WTC11 (cell line): ENCODE data around the gene ZMYND12.

Experiments used
- CBFB ChIP-seq: sonication (generic); formaldehyde crosslinking; IDR thresholded peaks from 2 replicates; pipeline ENCODE4 v1.8.1; 2022; ENCODE audit warnings: mild to moderate bottlenecking, low read depth, missing genetic modification reagents
- FOXJ3 ChIP-seq: sonication (generic); formaldehyde crosslinking; IDR thresholded peaks from 2 replicates; pipeline ENCODE4 v1.9.0; 2021; ENCODE audit warnings: missing genetic modification reagents, mild to moderate bottlenecking, borderline replicate concordance
- PRRX2 ChIP-seq: fragments of 250-450 bp; sonication (Bioruptor Pico); IDR thresholded peaks from 2 replicates; pipeline ENCODE4 v1.8.0; 2021; ENCODE audit warnings: mild to moderate bottlenecking
- SP1 ChIP-seq: sonication (generic); formaldehyde crosslinking; conservative IDR thresholded peaks from 2 replicates; pipeline ENCODE4 v1.8.1; 2022; ENCODE audit warnings: missing genetic modification reagents
- TP53 ChIP-seq: sonication (generic); formaldehyde crosslinking; IDR thresholded peaks from 2 replicates; pipeline ENCODE4 v1.8.1; 2023; ENCODE audit warnings: mild to moderate bottlenecking, missing genetic modification reagents
- ZNF121 ChIP-seq: sonication (generic); formaldehyde crosslinking; IDR thresholded peaks from 2 replicates; pipeline ENCODE4 v1.8.0; 2023; ENCODE audit warnings: missing genetic modification reagents
- ZNF232 ChIP-seq: sonication (generic); formaldehyde crosslinking; IDR thresholded peaks from 2 replicates; pipeline ENCODE4 v1.8.0; 2022; ENCODE audit warnings: mild to moderate bottlenecking, missing genetic modification reagents
- TF ChIP-seq, protein P1 (sequence below): sonication (generic); formaldehyde crosslinking; conservative IDR thresholded peaks from 2 replicates; pipeline ENCODE4 v1.8.1; 2022; ENCODE audit warnings: mild to moderate bottlenecking, missing genetic modification reagents
- TF ChIP-seq, protein P2 (sequence below): sonication (generic); formaldehyde crosslinking; IDR thresholded peaks from 2 replicates; pipeline ENCODE4 v1.8.1; 2023; ENCODE audit warnings: mild to moderate bottlenecking, missing genetic modification reagents, moderate library complexity
- TF ChIP-seq, protein P3 (sequence below): fragments of 200-600 bp; IDR thresholded peaks from 2 replicates; pipeline ENCODE4 v1.8.0; 2022; ENCODE audit warnings: antibody characterized with exemption
- TF ChIP-seq, protein P4 (sequence below): fragments of 250-450 bp; sonication (Bioruptor Pico); IDR thresholded peaks from 2 replicates; pipeline ENCODE4 v1.9.0; 2021; ENCODE audit warnings: mild to moderate bottlenecking
- TF ChIP-seq, protein P5 (sequence below): sonication (generic); formaldehyde crosslinking; IDR thresholded peaks from 2 replicates; pipeline ENCODE4 v1.8.0; 2022; ENCODE audit warnings: mild to moderate bottlenecking, missing genetic modification reagents

DNA sequence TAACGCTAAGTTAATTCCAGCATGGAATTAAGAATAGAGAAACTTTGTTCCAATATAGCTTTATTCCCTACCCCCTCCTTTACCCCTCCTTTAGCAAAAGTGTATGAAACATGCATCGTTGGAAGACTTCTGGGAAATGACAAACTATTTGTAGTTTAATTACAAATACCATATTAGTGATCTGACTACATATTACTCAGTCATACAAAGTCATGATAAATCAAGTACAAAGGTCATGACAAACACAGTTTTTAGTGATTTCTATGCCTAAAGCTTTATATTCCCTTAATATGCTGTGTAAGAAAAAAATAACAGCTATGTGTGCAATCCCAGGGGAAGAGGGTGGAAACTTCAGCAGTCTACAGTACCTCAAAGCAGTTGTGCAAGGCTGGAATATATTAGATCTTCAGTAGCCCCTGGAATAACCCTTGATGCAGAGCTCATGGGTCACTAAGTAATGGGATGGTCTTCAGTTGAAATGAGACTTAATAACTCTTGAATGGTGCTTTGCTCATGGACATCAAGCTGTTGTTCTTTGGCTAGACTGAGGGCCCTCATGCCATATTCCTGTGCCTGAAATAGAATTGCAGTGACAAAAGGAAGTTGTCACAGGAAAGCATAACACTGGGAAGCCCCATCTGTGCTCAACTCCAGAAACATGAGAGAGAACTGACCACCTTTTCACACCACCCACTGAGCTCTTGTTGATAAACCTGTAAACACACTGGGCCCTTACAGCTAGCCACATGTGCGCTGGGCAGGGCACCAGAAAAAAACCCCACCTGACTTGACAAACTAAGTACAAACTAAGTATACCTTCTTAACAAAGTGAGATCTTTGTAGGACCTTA lies 25.3 kb downstream of the ZMYND12 start:
- TF ChIP-seq, protein P1, sequence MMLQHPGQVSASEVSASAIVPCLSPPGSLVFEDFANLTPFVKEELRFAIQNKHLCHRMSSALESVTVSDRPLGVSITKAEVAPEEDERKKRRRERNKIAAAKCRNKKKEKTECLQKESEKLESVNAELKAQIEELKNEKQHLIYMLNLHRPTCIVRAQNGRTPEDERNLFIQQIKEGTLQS (CRISPR knock-in tag), result no peak
- TF ChIP-seq TP53 (CRISPR knock-in tag) (no peak), CBFB (CRISPR knock-in tag) (no peak), PRRX2 (CRISPR knock-in tag) (no peak), SP1 (CRISPR knock-in tag) (no peak), FOXJ3 (CRISPR knock-in tag) (no peak), ZNF121 (CRISPR knock-in tag) (no peak), ZNF232 (no peak)
- TF ChIP-seq, protein P2, sequence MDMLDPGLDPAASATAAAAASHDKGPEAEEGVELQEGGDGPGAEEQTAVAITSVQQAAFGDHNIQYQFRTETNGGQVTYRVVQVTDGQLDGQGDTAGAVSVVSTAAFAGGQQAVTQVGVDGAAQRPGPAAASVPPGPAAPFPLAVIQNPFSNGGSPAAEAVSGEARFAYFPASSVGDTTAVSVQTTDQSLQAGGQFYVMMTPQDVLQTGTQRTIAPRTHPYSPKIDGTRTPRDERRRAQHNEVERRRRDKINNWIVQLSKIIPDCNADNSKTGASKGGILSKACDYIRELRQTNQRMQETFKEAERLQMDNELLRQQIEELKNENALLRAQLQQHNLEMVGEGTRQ, result no peak
- TF ChIP-seq, protein P3, sequence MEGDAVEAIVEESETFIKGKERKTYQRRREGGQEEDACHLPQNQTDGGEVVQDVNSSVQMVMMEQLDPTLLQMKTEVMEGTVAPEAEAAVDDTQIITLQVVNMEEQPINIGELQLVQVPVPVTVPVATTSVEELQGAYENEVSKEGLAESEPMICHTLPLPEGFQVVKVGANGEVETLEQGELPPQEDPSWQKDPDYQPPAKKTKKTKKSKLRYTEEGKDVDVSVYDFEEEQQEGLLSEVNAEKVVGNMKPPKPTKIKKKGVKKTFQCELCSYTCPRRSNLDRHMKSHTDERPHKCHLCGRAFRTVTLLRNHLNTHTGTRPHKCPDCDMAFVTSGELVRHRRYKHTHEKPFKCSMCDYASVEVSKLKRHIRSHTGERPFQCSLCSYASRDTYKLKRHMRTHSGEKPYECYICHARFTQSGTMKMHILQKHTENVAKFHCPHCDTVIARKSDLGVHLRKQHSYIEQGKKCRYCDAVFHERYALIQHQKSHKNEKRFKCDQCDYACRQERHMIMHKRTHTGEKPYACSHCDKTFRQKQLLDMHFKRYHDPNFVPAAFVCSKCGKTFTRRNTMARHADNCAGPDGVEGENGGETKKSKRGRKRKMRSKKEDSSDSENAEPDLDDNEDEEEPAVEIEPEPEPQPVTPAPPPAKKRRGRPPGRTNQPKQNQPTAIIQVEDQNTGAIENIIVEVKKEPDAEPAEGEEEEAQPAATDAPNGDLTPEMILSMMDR, result no peak
- TF ChIP-seq, protein P4, sequence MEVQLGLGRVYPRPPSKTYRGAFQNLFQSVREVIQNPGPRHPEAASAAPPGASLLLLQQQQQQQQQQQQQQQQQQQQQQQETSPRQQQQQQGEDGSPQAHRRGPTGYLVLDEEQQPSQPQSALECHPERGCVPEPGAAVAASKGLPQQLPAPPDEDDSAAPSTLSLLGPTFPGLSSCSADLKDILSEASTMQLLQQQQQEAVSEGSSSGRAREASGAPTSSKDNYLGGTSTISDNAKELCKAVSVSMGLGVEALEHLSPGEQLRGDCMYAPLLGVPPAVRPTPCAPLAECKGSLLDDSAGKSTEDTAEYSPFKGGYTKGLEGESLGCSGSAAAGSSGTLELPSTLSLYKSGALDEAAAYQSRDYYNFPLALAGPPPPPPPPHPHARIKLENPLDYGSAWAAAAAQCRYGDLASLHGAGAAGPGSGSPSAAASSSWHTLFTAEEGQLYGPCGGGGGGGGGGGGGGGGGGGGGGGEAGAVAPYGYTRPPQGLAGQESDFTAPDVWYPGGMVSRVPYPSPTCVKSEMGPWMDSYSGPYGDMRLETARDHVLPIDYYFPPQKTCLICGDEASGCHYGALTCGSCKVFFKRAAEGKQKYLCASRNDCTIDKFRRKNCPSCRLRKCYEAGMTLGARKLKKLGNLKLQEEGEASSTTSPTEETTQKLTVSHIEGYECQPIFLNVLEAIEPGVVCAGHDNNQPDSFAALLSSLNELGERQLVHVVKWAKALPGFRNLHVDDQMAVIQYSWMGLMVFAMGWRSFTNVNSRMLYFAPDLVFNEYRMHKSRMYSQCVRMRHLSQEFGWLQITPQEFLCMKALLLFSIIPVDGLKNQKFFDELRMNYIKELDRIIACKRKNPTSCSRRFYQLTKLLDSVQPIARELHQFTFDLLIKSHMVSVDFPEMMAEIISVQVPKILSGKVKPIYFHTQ (CRISPR knock-in tag), result no peak
- TF ChIP-seq, protein P5, sequence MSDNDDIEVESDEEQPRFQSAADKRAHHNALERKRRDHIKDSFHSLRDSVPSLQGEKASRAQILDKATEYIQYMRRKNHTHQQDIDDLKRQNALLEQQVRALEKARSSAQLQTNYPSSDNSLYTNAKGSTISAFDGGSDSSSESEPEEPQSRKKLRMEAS (CRISPR knock-in tag), result no peak
